Activated CD4-positive, alpha-beta T cell treated with anti-CD3 and anti-CD28 coated beads for 48 hours (primary cell): ENCODE data around the gene PHACTR1.
"Not testable (repeated sequence)": the region's sequence is repeated elsewhere in the genome, so short reads cannot be mapped to it uniquely, and the experiment has no call there.

ENCODE experiments used
- DNase-seq: peaks from one replicate; pipeline ENCODE4 v3.0.0-alpha.2; 2020

The PHACTR1 gene

DNA sequence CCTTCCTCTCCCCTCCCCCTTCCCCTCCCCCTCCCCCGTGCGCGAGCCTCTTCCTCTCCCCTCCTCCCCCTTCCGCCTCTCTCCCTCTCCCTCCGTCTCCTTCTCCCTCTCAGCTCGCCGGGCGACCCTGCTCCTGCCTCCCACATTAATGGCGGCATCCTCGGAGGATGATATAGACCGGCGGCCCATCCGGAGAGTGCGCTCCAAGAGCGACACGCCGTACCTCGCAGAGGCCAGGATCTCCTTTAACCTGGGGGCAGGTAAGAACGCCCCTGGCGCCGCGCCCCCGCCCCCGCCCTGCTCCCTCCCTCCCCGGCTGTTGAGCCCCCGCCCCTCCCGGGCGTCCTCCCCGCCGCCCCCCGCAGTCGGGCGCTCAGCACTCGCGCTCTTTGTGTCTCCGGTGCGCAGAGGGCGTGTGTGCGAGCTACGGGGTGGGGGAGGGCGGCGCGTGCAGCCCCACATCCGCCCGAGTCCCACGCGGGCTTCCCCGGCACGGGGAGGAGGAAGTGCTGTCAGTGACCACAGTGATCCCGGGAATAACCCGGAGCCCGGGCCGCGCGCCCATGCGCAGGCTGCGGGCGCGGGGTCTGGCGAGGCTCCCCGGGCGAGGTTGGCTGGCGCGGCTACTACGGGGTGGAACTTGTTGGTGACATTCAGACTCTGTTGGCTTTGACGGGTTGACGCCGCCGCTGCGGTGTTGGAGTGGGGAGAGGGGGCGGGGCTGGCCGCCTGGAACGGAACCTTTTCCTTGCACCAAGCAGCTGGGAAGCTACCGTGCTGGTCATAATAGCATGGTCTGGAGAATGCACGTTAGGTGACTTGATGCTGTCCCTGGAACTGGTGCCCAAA lies 33.2 kb downstream of the PHACTR1 start:
- DNase-seq, result no peak

DNA sequence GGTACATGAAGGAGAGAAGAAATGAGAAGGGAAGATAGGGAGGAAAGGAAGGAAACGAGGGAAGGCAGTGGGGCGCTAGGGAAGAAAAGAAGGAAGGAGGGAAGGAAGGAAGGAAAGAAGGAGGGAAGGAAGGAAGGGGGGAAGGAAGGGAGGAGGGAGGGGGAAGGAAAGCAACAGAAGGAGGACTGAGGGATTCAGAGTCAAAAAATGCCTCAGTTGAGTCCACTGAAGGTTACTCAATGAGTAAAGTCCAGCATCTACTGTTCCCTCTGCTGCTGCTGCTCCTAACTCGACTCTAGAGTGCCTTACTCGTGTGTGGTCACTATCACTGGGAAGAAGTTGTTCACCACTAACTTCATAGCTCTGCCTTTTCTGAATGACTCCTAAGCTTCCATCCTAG lies 33.8 kb downstream of the PHACTR1 start:
- DNase-seq, result no peak

DNA sequence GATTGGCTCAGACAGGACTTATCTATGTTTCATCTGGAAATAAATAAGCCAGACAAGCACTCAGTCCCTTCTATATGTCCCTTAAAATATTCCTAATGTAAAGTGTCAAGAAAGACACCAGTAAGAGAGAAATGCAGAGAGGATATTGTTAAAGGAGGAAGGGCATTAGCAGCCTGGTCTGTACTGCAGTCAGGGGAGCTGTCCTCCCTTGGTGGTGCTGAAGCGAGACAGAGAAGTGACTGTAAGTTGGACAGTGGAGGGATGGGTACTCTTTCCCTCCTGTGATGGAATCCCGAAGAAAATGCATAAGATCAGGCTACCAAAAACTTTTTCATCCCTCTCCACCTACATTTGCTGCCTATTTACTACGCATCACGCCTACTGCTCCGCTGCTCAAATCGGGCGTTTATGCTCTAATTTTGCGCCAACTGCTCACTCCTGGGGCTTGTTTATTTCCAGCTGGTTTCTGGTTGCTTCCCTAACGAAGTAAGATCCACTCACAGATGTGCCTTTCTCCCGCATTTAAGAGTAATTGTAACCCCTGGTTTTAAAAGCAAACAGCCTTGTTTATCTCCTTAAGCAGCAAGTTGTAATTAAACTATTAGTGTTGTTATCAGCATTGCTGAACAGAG lies 35.2 kb downstream of the PHACTR1 start:
- DNase-seq, result peak; percentile 59

DNA sequence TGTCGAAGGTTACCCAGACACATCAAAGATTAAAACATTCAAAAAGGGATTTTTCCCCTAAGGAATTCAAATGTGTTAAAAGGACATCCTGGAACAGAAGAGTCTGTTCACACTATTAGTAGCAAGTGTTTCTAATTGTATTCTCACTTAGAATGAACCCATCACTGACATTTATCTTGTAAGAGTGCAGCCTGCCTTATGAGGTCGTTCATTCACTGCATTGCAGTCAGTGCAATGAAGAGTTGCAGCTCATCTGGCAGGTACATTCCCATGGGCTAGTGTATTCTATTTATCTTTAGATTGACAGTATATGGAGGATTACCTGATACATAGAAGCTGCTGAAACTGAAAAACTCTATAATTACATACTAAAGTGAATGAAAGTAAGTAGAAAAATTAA lies 36.5 kb downstream of the PHACTR1 start:
- no peak for DNase-seq

DNA sequence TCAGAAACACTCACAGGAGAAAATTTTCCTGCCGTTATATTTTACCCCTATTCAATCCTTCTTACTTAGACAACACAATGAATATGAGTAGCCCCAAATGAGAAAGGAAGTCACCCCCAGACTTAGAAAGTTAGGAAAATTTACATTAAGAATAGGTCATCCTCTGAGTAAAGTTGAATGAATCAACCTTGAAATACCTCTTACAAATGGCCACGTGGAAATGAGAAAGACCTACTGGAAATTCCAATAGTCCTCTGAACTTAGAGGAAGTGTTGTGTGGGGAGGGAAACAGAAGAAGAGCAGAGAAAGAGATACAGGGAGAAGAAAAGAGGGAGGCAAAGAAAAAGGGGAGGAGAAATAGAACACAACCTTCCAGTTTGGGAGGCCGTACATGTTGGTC lies 43.7 kb downstream of the PHACTR1 start:
- no peak for DNase-seq

DNA sequence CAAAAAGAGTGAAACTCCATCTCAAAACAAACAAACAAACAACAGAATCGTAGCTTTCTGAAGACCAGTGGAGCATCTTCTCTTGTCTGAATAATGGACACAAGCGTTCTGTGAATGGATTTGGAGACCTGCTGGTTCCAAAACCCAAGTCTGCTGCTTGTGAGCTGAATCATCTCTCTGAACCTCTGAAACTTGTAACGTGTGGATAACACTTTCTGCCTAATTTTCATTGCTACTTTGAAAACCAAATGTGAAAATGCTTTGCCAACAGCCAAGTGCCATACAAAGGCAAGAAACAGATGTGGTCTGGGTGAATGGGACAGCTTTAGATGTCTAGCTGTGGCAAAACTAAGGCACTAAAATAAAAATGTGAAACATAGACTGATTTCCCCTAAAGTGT lies 44.3 kb downstream of the PHACTR1 start:
- no peak for DNase-seq

DNA sequence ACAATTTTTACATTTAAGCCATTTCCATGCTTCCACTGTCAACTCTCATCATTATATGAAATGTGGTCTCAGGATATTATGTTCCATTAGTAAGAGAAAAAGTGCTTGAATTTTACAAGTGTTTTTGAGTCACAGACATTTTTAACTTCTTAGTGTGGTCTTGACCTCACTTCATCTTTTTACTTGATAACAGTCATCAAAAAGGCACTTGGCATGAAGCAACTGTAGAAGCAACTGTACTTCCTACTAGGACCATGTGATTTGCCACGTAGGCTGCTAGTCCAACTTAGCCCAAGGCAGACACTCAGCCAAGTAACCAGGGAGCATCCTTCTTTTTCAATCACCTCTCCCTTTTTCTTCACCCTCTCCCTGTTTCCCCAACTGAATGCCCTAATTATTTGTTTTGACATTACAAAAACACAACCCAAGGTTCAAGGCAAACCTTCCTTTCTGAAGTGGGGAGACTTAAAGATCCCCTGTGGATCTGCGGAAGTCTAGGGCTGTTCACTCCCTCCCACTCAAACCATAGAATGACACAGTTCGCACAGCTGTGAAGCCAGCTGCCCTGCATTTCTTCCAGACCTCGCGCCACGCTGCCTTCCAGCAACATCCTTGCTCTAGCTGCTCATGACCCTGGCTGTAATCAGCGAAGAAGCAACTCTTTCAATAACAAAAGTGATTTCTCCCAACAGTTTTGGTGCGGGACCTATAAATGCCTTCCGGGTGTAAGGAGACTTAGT lies 45.0 kb downstream of the PHACTR1 start:
- no peak for DNase-seq

DNA sequence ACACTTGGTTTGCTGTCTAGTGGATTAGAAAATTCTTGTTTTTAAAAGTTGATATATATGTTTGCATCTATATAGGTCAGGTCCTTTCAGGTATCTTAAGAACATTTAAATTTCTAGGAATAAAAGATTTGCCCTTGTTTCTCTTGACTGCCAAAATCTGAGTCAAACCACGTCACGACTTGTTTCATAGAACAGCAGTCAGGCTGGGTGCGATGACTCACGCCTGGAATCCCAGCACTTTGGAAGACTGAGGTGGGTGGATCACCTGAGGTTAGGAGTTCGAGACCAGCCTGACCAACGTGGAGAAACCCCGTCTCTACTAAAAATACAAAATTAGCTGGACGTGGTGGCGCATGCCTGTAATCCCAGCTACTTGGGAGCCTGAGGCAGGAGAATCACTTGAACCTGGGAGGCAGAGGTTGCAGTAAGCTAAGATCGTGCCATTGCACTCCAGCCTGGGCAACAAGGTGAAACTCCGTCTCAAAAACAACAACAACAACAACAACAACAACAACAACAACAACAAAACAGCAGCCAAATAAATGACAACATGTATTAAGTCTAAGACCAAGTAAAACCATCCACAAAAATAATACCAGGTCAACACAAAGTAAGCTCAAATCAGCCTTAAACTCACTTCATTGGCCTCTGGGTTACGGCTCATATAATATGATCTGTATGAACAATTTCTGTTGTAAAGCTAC lies 46.3 kb downstream of the PHACTR1 start:
- not testable (repeated sequence) for DNase-seq

DNA sequence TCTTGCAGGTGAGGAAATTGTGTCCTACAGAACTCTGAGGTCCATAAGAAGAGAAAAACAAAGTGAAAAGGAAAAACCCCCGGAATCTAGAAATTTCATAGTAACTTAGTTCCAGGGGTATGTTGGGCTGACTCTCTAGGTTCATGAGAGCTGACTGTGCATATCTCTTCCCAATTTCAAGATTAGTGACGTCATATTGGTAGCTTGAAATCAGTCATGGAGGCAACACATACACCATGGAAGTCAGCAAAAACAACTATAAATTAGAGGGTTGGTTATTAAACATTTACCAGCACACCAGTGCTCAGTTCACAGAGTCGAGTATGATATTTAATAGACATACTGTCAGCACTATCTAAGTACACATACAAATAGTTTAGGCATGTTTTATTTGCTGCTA lies 49.8 kb downstream of the PHACTR1 start:
- no peak for DNase-seq

DNA sequence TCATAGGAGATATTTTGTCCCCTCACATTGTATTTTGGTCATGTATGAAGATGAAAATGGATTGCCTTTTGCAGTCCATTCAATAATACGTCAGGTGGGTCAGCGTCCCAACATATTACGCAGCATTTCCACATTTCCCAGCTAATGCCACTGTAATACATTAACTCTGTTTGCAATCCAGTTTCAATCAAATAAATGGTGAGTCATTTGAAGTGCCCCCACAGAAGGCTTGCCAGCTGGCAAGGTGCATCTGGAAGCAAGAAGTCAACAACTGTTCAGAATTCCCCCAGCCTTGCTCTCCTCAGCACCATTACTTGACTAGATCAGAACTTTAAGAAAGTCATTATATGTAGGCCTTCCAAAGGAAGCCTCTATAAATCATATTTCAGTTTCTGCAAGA lies 50.4 kb downstream of the PHACTR1 start:
- DNase-seq, result no peak

DNA sequence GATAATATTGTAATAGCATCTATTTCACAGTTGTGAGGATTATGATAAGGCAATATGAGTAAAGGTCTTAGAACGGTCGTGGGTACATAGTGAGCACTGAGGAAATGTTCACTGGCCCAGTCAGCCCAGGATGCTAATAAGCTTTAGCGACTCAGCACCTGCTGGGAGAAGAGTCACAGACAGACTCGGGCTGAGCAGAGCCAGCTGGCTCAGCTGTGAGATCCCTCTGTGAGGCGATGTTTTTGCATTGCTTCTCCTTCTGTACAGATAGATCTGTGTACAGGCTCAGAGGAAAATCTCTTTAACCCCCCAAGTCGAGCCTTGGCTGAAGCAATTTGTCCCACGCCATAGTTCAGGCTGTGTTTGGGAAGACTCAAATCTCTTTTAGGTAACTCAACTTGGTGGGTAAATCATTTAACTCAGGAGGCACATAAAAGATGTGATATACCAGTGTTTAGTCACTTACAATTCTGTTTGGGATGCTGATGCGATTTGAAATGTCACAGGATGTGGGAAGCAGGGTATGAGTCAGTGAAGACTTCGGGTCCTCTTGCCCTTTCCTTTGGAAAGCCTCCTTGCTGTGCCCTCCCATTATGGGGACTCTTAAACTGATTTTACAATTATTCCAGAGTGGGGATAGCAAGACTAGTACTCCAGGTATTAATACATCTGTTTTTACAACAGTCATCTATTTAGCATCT lies 53.1 kb downstream of the PHACTR1 start:
- no peak for DNase-seq

DNA sequence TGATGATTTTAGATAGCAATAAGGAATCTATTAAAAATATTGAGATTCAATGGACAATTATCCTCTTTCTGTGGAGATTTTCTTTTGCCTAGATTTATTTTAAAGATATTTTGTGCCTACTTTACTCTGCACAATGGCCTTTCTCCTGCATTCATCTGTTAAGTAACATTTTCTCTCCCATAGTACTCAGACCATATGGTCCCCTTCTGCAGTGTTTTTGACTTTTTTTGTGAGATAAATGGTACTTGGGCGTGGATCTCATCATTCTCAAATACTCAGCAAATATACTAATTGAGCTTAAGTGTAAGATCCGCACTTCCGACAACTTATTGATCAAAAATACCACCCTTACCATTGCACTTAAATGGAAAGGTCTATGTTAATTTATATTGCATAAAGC lies 55.8 kb downstream of the PHACTR1 start:
- no peak for DNase-seq

DNA sequence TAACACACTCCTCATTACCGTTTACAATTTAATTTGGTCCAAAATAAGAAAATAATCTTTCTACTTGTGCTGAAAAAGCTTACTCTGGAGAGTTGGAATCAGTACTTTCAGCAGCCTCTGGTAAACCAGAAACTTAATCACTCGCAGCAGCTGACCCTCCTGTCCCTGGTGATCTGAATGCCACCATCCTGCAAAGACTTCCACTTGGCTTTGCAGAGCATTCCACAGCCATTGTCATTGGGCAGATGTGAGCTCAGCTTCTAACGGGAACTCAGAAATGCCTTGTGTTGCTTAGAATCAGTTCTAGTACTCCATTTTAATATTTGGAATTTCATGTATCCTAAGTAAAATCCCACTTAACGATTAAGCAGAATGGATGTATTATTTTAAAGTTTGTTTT lies 59.7 kb downstream of the PHACTR1 start:
- DNase-seq, result no peak

DNA sequence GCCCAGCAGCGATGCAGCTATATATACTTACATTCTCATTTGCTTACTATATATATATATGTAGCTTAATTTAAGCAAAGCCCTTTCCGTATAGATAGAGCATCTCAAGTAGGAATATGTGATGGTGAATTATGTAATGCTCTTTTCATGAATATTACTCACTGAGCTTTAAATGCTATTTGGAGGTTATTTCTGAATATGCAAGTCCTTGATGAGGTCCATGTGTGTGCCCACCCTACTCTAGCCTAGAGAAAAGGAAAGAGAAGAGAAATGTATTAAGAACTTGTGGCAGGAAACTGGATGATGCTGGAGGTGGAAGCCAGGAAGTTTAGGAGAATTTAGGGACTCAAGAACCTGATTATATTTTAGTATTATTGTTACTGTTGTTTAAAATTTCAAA lies 63.2 kb downstream of the PHACTR1 start:
- DNase-seq, result no peak

DNA sequence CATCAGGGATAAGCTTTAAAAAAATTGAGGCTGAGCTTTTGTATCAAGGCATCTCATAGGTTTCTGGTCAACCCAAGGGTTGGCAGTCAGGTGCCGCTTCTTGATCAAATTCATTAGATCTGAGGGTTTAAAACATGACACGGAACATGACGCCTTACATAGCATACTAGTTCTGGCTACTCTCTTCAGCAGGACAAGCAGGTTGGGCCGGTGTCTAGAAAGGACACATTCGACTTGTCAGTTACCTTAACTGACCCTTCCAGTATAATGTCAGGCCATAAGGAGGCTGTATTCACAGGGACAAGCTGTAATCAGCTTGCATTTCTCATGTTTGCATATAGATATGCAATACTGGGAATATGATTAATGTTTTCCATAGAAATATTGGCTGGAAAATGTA lies 65.6 kb downstream of the PHACTR1 start:
- no peak for DNase-seq

DNA sequence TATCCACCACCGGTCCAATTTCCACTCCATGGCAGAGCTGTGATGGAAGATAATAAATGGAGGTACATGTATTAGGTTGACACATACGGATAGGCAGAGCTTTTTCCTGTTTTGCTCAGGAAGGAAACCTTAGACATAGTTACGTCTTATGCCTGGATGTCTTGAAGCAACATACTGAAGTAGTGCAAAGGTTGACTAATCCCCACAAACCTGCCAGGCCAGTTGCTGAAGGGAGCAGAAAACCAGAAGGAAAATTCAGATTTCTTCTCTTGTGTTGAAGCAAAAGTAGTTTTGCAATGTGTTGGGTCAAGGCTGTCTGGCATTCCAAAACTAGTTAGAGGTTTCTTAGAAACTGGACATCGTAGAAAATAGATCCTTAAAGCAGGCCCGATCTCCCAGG lies 68.7 kb downstream of the PHACTR1 start:
- DNase-seq, result no peak

DNA sequence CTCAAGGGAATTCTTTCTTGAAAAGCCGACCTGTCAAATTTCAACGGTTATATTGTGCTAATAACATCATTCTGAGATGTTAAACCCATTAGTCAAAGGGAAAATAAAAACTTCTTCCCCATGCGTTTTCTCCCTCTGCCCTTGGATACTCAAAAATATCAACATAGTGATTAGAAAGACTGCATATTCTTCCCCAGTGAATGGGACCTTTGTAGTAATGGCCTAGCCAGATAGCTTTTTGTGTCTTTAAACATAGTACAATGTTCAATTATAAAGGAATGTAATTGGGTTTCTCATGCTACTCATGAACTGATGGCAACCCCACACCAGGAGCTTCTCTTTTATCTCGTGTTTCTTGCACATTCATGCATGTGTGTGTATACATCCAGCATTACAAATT lies 69.4 kb downstream of the PHACTR1 start:
- no peak for DNase-seq

DNA sequence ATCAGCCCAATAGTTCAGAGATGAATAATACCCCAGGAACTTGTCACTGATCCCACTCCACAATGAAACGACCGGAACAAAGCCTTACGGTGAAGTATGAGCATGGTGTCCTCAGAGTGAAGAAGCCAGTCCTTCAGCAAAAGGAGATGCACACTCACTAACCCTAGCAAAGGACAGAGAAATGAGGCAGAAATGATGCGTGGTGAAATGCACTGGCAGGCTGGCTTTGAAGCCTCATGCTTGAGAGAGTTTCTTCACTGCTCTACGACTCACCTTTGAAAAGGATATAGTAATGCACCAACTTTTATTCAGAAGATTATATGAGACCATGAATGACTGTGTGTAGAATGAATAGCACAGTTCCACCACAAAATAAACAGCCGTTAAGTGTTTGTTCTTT lies 74.8 kb downstream of the PHACTR1 start:
- DNase-seq, result no peak

DNA sequence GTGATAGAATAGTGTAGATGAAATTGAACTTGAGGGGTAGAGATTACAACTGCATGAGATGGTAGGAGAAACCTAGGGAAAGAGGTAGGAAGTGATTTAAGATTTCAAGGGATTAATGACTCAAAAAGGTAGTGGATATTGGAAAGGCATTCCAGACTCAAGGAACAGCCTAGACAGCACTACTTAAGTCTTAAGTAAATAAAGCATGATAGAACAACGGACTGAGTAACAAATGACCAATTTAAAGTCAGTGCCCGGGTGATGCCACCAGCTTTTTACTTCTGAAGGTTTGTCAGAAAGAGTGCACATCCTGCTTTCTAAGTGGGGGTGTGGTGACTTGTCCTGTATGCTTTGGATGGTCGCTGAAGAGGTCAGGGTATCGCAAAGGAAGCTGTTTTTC lies 81.8 kb downstream of the PHACTR1 start:
- DNase-seq, result no peak

DNA sequence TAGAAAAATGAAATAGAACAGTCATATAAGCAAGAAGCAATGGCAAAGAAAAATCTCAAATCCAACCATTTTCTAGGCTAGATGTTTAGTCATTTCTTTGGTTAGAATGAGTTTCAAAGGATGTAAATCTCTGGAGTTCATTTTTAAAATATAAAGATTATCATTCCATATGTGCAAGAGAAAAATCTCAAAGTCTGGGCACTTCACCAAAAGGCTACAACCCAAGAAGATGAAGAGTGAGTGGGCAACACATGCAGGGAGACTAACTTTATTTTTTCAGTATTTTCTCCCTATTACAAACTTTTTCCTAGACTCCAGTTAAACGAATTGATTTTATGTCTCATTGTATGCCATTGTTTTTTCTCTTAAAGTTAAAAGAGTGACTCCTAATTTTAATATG lies 83.6 kb downstream of the PHACTR1 start:
- no peak for DNase-seq

DNA sequence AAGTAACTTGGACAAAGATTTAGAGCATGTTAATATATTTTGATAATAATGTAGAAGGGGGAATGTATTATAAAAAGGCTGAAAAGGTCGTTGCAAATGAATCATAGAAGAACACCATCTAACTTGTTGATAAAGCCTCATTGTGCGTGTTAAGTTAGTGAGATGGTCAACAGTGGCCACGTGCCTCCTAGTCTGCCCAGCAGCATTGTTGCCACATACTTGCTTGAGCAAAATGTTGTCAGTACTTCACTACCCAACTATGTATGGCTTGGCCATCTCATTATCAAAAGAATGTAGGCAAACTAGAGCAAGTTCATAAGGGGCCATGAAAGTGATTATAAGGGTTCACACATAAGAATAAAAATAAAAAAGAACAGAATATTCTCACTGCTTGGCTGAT lies 84.6 kb downstream of the PHACTR1 start:
- DNase-seq, result no peak

DNA sequence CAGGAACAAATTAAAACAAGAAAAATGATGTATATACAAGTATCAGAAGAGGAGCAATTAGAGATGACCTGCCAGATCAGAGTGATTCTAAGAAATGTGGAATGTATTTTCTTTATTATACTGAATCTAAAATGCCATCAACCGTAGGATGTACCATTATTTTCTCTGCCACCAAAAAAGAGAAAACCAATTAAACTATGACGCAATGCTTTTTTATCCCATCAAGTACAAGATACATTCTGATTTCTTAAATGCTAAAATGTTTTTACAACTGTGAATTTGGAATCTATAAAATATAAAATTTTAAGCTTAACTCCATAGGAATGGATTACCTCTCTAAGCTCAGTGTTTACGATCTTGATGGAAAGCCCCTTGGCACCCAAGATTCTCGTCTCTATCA lies 85.9 kb downstream of the PHACTR1 start:
- DNase-seq, result no peak

DNA sequence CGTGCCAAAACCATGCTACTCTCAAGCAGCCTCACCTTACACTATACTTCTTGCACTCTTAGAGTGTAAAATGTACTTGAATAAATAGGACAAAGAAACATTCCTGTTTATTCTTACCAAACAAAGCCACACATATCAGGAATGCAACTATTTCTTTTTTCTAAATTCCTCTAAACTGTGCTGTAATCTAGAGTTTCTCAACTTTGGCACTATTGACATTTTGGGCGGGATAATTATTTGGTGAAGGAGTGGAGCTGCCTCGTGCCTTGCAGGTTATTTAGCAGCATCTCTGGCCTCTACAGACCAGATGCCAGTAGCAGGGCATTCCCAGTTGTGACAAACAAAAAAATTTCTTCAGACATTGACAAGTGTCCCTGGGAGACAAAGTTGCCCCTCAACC lies 86.9 kb downstream of the PHACTR1 start:
- no peak for DNase-seq
